Tibial nerve (tissue), 3 donors: Measurements from ENCODE around the gene KCNQ4.

Source experiments
- CTCF ChIP-seq, 5 experiments: fragments of 200-600 bp in 3 of 5; fragments of 450-650 bp in 2 of 5; sonication (generic) in 3 of 5; IDR thresholded peaks; one replicate each; pipeline ENCODE4 v1.5.1; 2016 to 2019; ENCODE audit warnings: antibody characterized with exemption in 5 of 5, mild to moderate bottlenecking in 3 of 5, moderate library complexity in 2 of 5
- POLR2A ChIP-seq, 2 donors: fragments of 450-650 bp; IDR thresholded peaks; one replicate each; pipeline ENCODE4 v1.6.1; 2017; ENCODE audit warnings: antibody characterized with exemption in 2 of 2, mild to moderate bottlenecking in 2 of 2, moderate library complexity in 2 of 2

GRCh38 chr1:40740039-40740996 lies 43.3 kb upstream of the KCNQ4 start:
- no peak for TF ChIP-seq CTCF (IDR thresholded peaks at IDR 0.05)
- TF ChIP-seq POLR2A (IDR thresholded peaks at IDR 0.05), result no peak
